Measurements from ENCODE around the gene GP5. TPM values are rescaled to one million over a fixed set of nuclear protein-coding genes. Genes with fewer than 3 reads are reported as not detected.

Gene GP5
- total RNA-seq, 2 donors from 2014 or later: not detected

- TF ChIP-seq CTCF (IDR thresholded peaks at IDR 0.05) (no peak), POLR2A (IDR thresholded peaks at IDR 0.05) (no peak), POLR2AphosphoS5 (IDR thresholded peaks at IDR 0.05) (no peak)
- Histone ChIP-seq H3K27ac (no peak overlapping the region), H3K9me3 (no peaks in the 10 kb centered on the region), H3K36me3 (no peaks in the 10 kb centered on the region), H3K27me3 (replicated peaks; ENCODE audit: insufficient read depth) (no peaks in the 10 kb centered on the region), H3K4me1 (replicated peaks) (no peaks in the 10 kb centered on the region), H3K4me3 (no peak overlapping the region)
- WGBS: 89% methylated on average over 7 of the region's 7 CpGs
- no peak for DNase-seq (ENCODE audit: low spot score)
- intact Hi-C loops (cut with DNase I): no loop called here
These were observed 18.7 kb downstream of the GP5 start for GRCh38 chr3:194380326-194380725.

GRCh38 chr3:194379651-194380050, 19.4 kb downstream of the GP5 start:
- DNase-seq (ENCODE audit: low spot score): no peak
- Histone ChIP-seq H3K4me1 (replicated peaks) (no peaks in the 10 kb centered on the region), H3K27ac (no peak overlapping the region), H3K27me3 (replicated peaks; ENCODE audit: insufficient read depth) (no peaks in the 10 kb centered on the region), H3K36me3 (no peaks in the 10 kb centered on the region), H3K9me3 (no peaks in the 10 kb centered on the region), H3K4me3 (no peak overlapping the region)
- 69% methylated on average over 9 of the region's 9 CpGs for WGBS
- TF ChIP-seq POLR2AphosphoS5 (IDR thresholded peaks at IDR 0.05) (no peak), POLR2A (IDR thresholded peaks at IDR 0.05) (no peak), CTCF (IDR thresholded peaks at IDR 0.05) (no peak)
- intact Hi-C loops (cut with DNase I): no loop called here

GRCh38 chr3:194379231-194379630, 19.8 kb downstream of the GP5 start:
- H3K9me3 ChIP-seq: no peaks in the 10 kb centered on the region
- no peak overlapping the region for H3K4me3 ChIP-seq
- no peaks in the 10 kb centered on the region for H3K4me1 ChIP-seq (replicated peaks)
- WGBS: 90% methylated on average over 6 of the region's 6 CpGs
- intact Hi-C loops (cut with DNase I): no loop called here
- H3K27ac ChIP-seq: no peak overlapping the region
- DNase-seq (ENCODE audit: low spot score): no peak
- H3K36me3 ChIP-seq: no peaks in the 10 kb centered on the region
- no peak for TF ChIP-seq CTCF (IDR thresholded peaks at IDR 0.05)
- TF ChIP-seq POLR2A (IDR thresholded peaks at IDR 0.05): no peak
- no peak for TF ChIP-seq POLR2AphosphoS5 (IDR thresholded peaks at IDR 0.05)
- no peaks in the 10 kb centered on the region for H3K27me3 ChIP-seq (replicated peaks; ENCODE audit: insufficient read depth)

- no peaks in the 10 kb centered on the region for H3K36me3 ChIP-seq
- 95% methylated on average over 1 of the region's 1 CpG for WGBS
These were observed 21.4 kb downstream of the GP5 start for GRCh38 chr3:194377708-194378107.

More at GRCh38 chr3:194377708-194378107, 21.4 kb downstream of the GP5 start:
- no peak for DNase-seq (ENCODE audit: low spot score)
- TF ChIP-seq POLR2A (IDR thresholded peaks at IDR 0.05): no peak
- no peak for TF ChIP-seq POLR2AphosphoS5 (IDR thresholded peaks at IDR 0.05)
- TF ChIP-seq CTCF (IDR thresholded peaks at IDR 0.05): no peak
- H3K27ac ChIP-seq: no peak overlapping the region
- intact Hi-C loops (cut with DNase I): no loop called here
- no peaks in the 10 kb centered on the region for H3K9me3 ChIP-seq
- H3K27me3 ChIP-seq (replicated peaks; ENCODE audit: insufficient read depth): no peaks in the 10 kb centered on the region
- H3K4me3 ChIP-seq: no peak overlapping the region
- H3K4me1 ChIP-seq (replicated peaks): no peaks in the 10 kb centered on the region

Data from prostate gland (tissue), 2 donors.